ENCODE measurements around the gene BTRC. TPM values are rescaled to one million over a fixed set of nuclear protein-coding genes. Genes with fewer than 3 reads are reported as not detected.

BTRC gene
- total RNA-seq, 1 experiment from 2014 or later = 19.4 TPM

- Mint-ChIP-seq H3K36me3 (ENCODE audit: insufficient read depth, unreplicated experiment) (peaks cover 2% of the 10 kb centered on the region), H3K4me3 (ENCODE audit: unreplicated experiment) (no peak overlapping the region), H3K4me1 (ENCODE audit: insufficient read depth, unreplicated experiment) (no peaks in the 10 kb centered on the region), H3K27me3 (ENCODE audit: insufficient read depth, unreplicated experiment) (no peaks in the 10 kb centered on the region), H3K27ac (ENCODE audit: low read depth, unreplicated experiment) (no peak overlapping the region), H3K9me3 (ENCODE audit: unreplicated experiment) (no peaks in the 10 kb centered on the region)
- no TSS peak for BruUV-seq (replicated peaks)
- POLR2A ChIA-PET = interaction anchor here (0.6 to 1.0 kb wide), 2 partner anchors 227 to 280 kb away, joined by 3 to 4 read pairs; no protein-coding TSS in a partner anchor
- DNase-seq (ENCODE audit: unreplicated experiment) = no peak
- intact Hi-C loops (cut with micrococcal nuclease) = no loop called here
- TF ChIP-seq, protein P1, sequence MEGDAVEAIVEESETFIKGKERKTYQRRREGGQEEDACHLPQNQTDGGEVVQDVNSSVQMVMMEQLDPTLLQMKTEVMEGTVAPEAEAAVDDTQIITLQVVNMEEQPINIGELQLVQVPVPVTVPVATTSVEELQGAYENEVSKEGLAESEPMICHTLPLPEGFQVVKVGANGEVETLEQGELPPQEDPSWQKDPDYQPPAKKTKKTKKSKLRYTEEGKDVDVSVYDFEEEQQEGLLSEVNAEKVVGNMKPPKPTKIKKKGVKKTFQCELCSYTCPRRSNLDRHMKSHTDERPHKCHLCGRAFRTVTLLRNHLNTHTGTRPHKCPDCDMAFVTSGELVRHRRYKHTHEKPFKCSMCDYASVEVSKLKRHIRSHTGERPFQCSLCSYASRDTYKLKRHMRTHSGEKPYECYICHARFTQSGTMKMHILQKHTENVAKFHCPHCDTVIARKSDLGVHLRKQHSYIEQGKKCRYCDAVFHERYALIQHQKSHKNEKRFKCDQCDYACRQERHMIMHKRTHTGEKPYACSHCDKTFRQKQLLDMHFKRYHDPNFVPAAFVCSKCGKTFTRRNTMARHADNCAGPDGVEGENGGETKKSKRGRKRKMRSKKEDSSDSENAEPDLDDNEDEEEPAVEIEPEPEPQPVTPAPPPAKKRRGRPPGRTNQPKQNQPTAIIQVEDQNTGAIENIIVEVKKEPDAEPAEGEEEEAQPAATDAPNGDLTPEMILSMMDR (IDR thresholded peaks at IDR 0.05; ENCODE audit: unreplicated experiment) = no peak
- CTCF ChIA-PET = interaction anchor here (0.6 to 2.8 kb wide), 2 partner anchors 233 to 367 kb away, joined by 3 to 18 read pairs; no protein-coding TSS in a partner anchor
Measured at GRCh38 chr10:101447477-101447876, 93.5 kb downstream of the BTRC start.

DNA sequence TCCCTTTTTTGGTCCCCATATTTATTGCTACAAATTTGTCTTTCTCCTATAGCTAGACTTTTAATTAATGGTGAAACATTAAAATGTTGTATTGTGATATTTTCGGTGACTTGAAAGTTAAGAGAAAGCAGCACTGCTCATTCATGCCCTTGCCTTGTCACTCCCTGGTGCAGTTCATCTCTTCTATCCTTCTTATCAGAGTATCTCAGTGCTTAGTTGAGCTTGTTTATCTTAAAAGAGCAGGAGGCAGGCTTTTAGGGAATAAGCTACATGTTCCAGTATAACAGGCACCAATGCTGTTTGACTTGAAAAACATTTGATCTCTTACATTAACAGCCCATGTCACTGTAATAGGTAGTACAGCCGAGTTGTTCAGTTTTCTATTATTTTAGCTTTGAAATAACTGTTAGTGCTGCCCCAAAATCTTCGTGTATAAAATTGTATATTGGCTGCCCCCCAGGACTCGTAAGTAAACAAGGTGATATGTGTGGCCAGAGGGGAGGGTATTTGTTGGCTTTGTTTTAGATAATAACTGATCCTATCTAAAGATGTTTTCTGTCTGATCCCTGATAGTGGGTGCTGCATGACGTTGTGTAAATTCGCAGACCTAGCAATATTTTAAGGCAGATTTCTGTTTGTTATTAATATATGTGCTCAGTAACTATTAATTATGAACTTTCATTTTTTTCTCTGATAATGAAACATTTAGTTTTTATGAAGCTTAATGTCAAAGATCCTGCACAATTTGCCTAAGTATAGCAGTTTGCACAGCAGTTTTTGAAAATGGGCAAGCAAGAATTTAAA is 96.5 kb downstream of the BTRC start:
- BruUV-seq (replicated peaks) = no TSS peak
- no peaks in the 10 kb centered on the region for H3K27me3 Mint-ChIP-seq (ENCODE audit: insufficient read depth, unreplicated experiment)
- DNase-seq (ENCODE audit: unreplicated experiment) = no peak
- POLR2A ChIA-PET = interaction anchor here (0.5 kb wide), 1 partner anchor 127 kb away, joined by 3 read pairs; no protein-coding TSS in a partner anchor
- peaks cover 5% of the 10 kb centered on the region for H3K36me3 Mint-ChIP-seq (ENCODE audit: insufficient read depth, unreplicated experiment)
- no peak overlapping the region for H3K4me3 Mint-ChIP-seq (ENCODE audit: unreplicated experiment)
- CTCF ChIA-PET = interaction anchor here (0.6 to 4.0 kb wide), 11 partner anchors 9 to 236 kb away, joined by 3 to 26 read pairs (median 4); no protein-coding TSS in a partner anchor
- TF ChIP-seq, protein P1 (IDR thresholded peaks at IDR 0.05; ENCODE audit: unreplicated experiment) = no peak
- H3K27ac Mint-ChIP-seq (ENCODE audit: low read depth, unreplicated experiment) = no peak overlapping the region
- H3K4me1 Mint-ChIP-seq (ENCODE audit: insufficient read depth, unreplicated experiment) = peaks cover 6% of the 10 kb centered on the region
- no peaks in the 10 kb centered on the region for H3K9me3 Mint-ChIP-seq (ENCODE audit: unreplicated experiment)
- intact Hi-C loops (cut with micrococcal nuclease) = no loop called here

DNA sequence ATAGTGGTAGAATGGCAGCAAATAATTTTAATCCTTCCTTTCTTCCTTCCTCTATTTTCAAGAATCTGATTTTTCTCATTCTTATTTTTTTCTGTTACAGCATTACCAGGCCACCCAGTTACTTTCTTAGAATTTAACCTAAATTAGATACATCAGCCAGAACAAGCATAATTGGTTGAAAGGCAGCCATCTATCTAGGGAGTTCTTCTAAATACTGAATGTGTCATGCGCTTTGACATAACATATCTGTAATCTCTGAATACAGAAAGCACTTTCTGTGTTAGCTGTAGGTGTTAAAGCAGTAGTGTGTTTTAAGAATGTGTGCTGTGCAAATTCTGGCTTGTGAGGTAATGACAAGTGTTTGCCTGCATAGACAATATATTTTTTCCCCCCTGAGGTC is 97.3 kb downstream of the BTRC start:
- no peak overlapping the region for H3K4me3 Mint-ChIP-seq (ENCODE audit: unreplicated experiment)
- BruUV-seq (replicated peaks) = no TSS peak
- intact Hi-C loops (cut with micrococcal nuclease) = no loop called here
- no peaks in the 10 kb centered on the region for H3K9me3 Mint-ChIP-seq (ENCODE audit: unreplicated experiment)
- CTCF ChIA-PET = interaction anchor here (0.6 to 6.1 kb wide), 4 partner anchors 10 to 233 kb away, joined by 3 to 50 read pairs (median 15); no protein-coding TSS in a partner anchor
- H3K4me1 Mint-ChIP-seq (ENCODE audit: insufficient read depth, unreplicated experiment) = peaks cover 6% of the 10 kb centered on the region
- H3K27me3 Mint-ChIP-seq (ENCODE audit: insufficient read depth, unreplicated experiment) = no peaks in the 10 kb centered on the region
- TF ChIP-seq, protein P1 (IDR thresholded peaks at IDR 0.05; ENCODE audit: unreplicated experiment) = no peak
- DNase-seq (ENCODE audit: unreplicated experiment) = no peak
- H3K36me3 Mint-ChIP-seq (ENCODE audit: insufficient read depth, unreplicated experiment) = peaks cover 5% of the 10 kb centered on the region
- H3K27ac Mint-ChIP-seq (ENCODE audit: low read depth, unreplicated experiment) = no peak overlapping the region
- POLR2A ChIA-PET = no interaction called here

DNA sequence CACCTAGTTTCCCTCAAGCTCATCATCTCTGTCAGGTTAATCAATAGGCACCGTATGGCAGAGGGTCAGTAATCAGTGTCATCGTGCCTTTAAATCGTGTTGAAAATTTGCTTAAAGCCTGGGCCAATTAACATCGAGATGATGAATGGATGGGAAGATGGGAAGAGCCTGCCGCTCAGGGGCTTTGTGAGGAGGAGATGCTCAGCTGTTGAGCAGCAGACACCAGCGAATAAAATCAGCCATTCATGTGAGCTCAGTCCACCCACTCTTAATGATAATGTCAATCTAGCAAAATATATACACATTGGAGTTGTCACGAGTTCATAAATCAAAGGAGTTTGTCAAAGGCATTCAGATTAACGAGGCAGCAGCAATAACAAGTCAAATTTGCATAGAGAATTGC is 97.7 kb downstream of the BTRC start:
- Mint-ChIP-seq H3K9me3 (ENCODE audit: unreplicated experiment) (no peaks in the 10 kb centered on the region), H3K4me1 (ENCODE audit: insufficient read depth, unreplicated experiment) (peaks cover 6% of the 10 kb centered on the region)

More for the DNA sequence above, 97.7 kb downstream of the BTRC start:
- intact Hi-C loops (cut with micrococcal nuclease) = no loop called here
- DNase-seq (ENCODE audit: unreplicated experiment) = no peak
- ChIA-PET POLR2A (interaction anchor here (0.7 kb wide), 1 partner anchor 12 kb away, joined by 3 read pairs; no protein-coding TSS in a partner anchor), CTCF (interaction anchor here (0.6 to 6.1 kb wide), 4 partner anchors 11 to 238 kb away, joined by 3 to 50 read pairs (median 20); no protein-coding TSS in a partner anchor)
- H3K36me3 Mint-ChIP-seq (ENCODE audit: insufficient read depth, unreplicated experiment) = peaks cover 5% of the 10 kb centered on the region
- BruUV-seq (replicated peaks) = no TSS peak
- H3K27ac Mint-ChIP-seq (ENCODE audit: low read depth, unreplicated experiment) = no peak overlapping the region
- no peaks in the 10 kb centered on the region for H3K27me3 Mint-ChIP-seq (ENCODE audit: insufficient read depth, unreplicated experiment)
- H3K4me3 Mint-ChIP-seq (ENCODE audit: unreplicated experiment) = no peak overlapping the region
- TF ChIP-seq, protein P1 (IDR thresholded peaks at IDR 0.05; ENCODE audit: unreplicated experiment) = no peak
